GM19099 (cell line): ENCODE measurements around the gene ETF1.
A peak's percentile ranks its signal among the peaks of the same experiment; 100 is the strongest.

ENCODE experiments used
- POLR2A ChIP-seq: IDR thresholded peaks from 3 replicates; pipeline ENCODE4 v1.6.1; 2011; ENCODE audit warnings: low read depth; ENCODE audit not compliant: insufficient read length; ENCODE audit errors: extremely low read depth

The ETF1 gene

DNA sequence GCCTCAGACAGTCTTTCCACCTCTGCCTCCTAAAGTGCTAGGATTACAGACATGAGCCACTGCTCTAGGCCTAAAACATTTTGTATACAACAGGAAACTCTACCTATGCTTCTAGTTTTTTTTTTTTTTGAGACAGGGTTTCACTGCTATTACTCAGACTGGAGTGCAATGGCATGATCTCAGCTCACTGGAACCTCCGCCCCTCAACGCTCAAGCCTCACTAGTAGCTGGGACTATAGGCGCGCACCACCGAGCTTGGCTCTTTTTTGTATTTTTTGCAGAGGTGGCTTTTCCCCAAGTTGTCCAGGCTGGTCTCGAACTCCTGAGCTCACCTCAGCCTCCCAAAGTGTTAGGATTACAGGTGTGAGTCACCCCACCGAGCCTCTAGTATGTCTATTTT is 26.7 kb upstream of the ETF1 start:
- no peak for TF ChIP-seq POLR2A

DNA sequence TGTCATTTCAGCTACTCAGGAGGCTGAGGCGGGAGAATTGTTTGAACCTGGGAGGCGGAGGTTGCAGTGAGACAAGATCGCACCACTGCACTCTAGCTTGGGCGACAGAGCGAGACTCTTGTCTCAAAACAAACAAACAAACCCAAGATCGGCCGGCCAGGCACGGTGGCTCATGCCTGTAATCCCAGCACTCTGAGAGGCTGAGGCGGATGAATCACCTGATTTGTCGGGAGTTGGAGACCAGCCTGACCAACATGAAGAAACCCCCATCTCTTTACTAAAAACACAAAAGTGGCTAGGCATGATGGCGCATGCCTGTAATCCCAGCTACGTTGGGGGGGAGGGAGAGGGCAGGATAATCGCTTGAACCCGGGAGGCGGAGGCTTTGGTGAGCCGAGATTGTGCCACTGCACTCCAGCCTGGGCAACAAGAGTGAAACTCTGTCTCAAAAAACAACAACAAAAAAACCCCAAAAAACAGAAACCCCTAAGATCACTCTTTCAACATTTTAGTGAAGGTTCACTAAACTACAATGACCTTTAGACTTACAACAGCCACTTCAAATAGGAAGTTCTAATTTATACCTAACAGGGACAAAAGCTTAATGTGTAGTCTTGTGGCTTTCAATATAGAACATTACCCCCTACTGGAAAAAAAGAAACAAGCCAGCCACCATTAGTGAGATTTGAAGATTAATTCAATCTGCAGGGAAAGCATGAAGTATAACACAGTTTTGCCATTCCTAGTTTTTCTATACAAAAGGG is 25.2 kb upstream of the ETF1 start:
- TF ChIP-seq POLR2A = no peak

DNA sequence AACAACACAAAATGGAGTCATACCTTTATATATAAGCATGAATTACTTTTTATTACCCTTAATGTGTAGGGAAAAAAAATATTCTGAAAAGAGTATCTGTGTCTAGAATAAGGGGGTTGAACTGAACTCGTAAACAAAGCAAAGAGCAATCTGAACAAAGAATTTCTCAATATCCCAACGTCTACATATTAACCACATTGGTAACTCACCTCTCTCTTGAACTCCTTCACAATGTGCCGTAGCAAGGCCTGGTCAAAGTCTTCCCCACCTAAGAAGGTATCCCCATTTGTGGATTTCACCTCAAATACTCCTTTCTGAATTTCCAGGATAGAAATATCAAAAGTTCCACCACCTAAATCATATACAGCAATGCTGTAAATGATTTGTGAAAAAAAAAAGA is 23.8 kb upstream of the ETF1 start:
- TF ChIP-seq POLR2A = no peak

DNA sequence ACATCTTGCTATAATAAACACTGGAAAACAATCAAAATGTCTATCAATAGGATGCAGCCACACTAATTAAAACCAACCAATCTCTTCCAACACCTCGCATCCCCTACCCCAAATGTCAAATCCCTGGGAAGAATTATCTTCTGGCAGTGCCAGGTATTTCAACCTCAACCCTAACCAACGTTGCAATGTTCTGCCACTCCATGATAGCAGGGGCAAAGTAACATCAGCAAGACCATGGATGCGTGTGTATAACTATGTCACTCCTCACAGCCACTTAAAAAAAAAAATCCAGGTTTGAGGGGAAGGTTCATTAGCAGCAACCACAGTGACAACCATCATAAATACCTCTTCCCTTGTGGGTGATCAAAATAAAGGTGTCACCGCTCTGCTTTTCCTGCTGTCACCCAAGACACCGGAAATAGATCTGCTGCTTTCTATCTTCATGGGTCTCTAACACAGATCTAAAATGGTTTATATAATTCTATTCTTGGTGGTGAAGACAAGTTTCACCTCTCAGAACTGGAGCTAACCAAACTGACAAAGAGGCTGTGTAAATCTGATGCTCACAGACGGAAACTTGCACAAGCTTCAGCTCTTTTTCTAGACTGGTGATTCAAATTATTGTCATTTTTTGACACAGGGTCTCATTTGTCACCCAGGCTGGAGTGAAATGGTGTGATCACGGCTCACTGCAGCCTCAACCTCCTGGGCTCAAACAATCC is 22.2 kb upstream of the ETF1 start:
- TF ChIP-seq POLR2A = no peak

DNA sequence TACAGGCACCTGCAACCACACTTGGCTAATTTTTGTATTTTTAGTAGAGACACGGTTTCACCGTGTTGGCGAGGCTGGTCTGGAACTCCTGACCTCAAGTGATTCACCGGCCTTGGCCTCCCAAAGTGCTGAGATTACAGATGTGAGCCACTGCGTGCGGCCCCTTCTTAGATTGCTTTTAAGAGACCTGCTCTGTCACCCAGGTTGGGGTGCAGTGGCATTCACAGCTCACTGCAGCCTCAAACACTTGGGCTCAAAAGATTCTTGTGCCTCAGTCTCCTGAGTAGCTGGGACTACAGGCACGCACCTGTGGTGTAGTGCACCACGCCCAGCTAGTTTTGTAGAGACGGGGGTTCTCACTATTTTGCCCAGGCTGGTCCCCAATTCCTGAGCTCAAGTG is 21.2 kb upstream of the ETF1 start:
- TF ChIP-seq POLR2A = no peak

DNA sequence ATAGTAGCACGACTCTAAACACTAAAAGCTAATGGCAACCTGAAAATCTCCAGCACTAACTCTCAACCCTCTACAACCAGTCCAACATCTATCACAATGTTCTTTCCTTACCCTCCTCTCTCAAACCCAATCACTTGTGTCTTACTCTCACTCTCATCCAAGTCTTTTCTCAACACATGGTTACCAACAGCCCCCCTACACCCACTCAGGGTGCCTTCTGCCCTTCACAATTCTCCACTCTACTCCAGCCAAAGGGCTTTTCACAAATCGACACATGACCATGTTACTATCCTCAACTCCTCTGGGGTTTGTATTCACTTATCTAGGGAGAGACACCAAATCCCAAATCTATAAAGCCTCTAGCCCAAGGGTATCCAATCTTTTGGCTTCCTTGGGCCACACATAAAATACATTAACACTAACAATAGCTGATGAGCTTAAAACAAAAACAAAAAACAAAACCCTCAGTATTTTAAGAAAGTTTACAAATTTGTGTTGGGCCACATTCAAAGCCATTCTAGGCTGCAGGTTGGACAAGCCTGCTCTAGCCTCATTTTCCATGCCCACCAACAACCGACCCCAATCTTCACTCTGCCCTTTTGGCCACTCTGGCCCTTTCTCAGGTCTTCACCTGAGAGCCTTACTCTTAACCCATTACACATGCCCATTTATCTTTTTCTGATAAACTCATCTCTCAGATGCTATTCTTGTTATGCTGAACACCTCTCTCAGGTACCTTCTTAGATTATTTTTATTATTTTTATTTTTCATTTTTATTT is 20.5 kb upstream of the ETF1 start:
- no peak for TF ChIP-seq POLR2A

DNA sequence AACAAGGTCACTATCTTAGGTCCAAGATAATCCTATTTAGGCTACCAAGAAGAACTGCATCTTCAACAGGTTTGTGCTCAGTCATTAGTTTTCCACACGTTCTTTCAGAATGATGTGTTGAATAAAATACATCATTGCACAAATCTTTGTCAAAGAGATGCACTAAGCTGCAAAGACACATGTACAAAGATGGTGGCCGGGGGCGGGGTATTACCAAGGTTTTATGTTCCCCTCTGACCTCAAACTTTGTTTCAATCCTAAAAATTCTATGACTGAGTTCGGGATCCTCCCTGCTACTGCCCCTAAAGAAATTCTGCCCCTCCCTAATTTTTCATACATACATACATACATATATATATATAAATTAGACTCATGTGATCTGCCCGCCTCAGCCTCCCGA is 17.9 kb upstream of the ETF1 start:
- TF ChIP-seq POLR2A = no peak

DNA sequence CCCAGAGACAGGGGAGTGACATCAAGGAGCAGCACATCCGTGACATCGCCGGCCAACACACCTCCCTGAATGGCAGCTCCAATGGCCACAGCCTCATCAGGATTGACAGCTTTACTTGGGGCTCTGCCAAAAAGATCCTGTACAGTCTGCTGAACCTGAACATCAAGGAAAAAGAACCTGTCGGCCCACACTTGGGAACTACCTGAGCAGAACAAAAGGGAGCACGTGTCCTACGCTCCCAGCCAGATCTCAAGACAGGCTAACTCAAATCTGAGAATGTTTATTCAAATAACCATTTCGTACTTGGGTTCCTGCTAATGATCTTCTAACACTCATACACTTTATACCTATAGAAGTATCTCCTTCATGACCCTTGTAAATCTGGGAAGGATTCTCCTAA is 16.9 kb upstream of the ETF1 start:
- peak; percentile 13 for TF ChIP-seq POLR2A

DNA sequence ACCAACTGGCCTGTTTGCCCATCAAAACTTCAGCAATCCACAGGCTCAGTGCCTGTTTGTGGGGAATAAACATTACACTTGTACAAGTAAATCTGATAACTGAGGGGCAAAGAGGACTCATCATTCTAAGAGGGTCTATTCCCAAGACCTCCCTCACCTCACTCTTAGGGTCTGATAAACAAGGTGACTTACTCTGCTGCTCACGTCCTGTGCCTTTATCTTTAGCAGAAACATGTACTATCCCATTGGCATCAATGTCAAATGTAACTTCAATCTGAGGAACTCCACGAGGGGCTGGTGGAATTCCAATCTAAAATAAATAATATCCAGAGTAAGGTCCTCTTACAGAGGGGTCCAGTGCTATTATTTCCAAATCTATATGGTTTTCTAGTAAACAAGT is 14.6 kb upstream of the ETF1 start:
- no peak for TF ChIP-seq POLR2A

DNA sequence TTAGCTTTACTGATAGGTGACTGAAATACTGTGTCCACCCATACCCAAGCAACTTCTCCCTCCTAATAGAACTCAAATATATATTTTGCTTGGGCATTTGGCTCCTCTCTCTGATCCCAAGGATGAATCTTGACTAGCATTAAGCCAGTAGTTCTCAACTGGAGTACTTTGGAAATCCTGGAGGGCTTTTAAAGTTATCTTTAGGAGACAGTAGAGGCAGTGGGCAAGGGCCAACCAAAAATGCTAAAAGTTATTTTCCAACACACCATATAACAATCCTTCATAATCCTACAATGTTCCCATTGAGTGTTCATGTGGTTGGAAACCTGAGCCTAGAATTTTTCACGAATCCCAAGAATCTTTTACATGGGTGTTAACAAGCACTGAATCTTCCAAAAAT is 11.1 kb upstream of the ETF1 start:
- TF ChIP-seq POLR2A = no peak

DNA sequence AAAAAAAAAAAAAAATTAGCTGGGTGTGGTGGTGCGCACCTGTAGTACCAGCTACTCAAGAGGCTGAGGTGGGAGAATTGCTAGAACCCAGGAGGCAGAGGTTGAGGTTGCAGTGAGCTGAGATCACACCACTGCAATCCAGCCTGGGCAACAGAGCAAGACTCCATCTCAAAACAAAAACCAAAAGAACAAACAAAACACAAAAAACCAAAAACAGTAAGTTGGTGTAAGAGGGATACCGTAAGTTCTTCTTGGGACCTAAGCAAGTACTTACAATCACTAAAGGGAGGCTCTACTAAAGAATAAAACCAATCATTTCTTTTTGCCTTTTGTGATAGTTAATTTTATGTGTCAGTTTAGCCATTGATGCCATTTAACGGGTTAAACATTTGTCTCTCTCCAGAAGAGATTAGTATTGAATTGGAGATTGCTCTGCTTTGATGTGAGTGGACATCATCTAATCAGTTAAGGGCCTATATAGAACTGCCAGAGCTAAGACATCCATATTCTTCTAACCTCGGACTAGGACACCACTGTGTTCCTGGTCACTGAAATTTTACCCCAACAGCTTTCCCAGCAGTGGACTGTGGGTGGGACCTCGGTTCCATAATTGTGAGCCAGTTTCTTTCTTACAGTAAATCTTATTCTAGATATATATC is 10.5 kb upstream of the ETF1 start:
- TF ChIP-seq POLR2A = no peak

DNA sequence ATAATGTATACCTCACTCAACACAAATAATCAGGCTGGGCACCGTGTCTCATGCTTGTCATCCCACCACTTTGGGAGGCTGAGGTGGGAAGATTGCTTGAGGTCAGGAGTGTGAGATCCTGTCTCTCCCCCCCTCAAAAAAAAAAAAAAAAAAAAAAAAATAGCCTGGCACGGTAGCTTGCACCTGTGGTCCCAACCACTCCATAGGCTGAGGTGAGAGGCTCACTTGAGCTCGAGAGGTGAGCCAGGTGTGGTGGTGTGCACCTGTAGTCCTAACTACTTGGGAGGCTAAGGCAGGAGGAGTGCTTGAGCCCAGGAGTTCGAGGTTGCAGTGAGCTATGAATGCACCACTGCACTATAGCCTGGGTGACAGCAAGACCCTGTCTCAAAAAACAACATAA is 9.6 kb upstream of the ETF1 start:
- no peak for TF ChIP-seq POLR2A

DNA sequence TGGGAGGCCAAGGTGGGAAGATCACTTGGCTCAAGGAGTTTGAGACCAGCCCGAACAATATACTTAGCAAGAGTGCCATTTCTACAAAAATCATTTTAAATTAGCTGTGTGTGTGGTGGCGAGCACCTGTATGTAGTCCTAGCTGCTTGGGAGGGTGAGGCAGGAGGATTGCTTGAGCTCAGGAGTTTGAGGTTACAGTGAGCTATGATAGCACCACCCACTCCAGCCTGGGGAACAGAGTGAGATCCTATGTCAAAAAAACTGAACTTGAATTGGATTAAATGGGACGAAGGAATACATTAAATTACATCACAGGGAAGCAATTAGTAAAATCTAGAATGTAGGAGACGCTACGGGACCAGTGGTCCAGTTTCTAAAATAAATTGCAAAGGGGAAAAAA is 6.4 kb upstream of the ETF1 start:
- no peak for TF ChIP-seq POLR2A

DNA sequence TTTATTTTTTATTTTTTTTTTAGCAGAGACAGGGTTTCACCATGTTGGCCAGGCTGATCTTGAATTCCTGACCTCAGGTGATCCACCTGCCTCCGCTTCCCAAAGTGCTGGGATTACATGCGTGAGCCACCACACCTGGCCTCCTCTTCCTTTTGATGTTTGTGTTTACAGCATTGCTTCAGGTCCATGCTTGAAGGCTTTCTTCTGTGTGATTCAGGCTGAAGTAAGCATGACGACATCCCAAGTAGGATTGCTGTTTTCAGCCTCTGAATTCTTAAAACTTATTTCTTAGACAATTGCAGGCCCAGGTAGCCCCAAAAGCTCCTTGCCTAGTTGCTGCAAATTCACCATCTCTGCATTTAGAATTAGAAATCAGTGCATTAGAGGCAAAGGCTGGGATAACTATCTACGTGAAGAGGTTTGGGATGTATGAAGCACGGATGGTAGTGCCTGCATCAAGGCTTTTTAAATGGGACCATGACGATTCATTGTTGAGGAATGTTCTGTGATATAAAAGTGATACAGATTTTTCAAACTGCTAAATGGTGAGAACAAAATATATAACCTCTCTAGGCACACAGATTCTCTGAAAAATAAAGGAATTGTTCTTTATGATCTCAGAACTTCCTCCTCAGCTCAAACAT is 3.0 kb upstream of the ETF1 start:
- TF ChIP-seq POLR2A = no peak
